ENCODE measurements around the gene CLDN6. TPM values are rescaled to one million over a fixed set of nuclear protein-coding genes. Genes with fewer than 3 reads are reported as not detected.

Gene CLDN6
- total RNA-seq, 1 experiment from 2014 or later, result 0.21 TPM

GRCh38 chr16:3030222-3031212 is 12.5 kb upstream of the CLDN6 start:
- ChIA-PET CTCF (interaction anchor here (1.5 to 2.3 kb wide), 3 partner anchors 11 to 15 kb away, joined by 4 to 15 read pairs (median 5); partner anchors contain the start of gene TNFRSF12A), POLR2A (ENCODE audit: low non-redundant PET) (no interaction called here)
- peaks cover 12% of the 10 kb centered on the region for H3K4me1 ChIP-seq (ENCODE audit: insufficient read depth, low read length, poor library complexity, severe bottlenecking)
- no peak overlapping the region for H3K27ac ChIP-seq (ENCODE audit: low read depth, low read length, poor library complexity, severe bottlenecking)
- H3K27me3 ChIP-seq (replicated peaks; ENCODE audit: insufficient read depth, low read depth, low read length, poor library complexity), result peaks cover 53% of the 10 kb centered on the region
- no peak for DNase-seq (ENCODE audit: low spot score)
- intact Hi-C loops (cut with micrococcal nuclease; ENCODE audit: unreplicated experiment), result no loop called here
- no peak overlapping the region for H3K4me3 ChIP-seq (ENCODE audit: low read depth, low read length, poor library complexity, severe bottlenecking)
- BruUV-seq (replicated peaks), result no TSS peak
- H3K9me3 ChIP-seq (ENCODE audit: low read depth, low read length, poor library complexity, severe bottlenecking), result no peaks in the 10 kb centered on the region
- no peak for TF ChIP-seq EZH2 (IDR thresholded peaks at IDR 0.05; ENCODE audit: borderline replicate concordance, low read depth, low read length, poor library complexity, severe bottlenecking)
- TF ChIP-seq, protein P1, sequence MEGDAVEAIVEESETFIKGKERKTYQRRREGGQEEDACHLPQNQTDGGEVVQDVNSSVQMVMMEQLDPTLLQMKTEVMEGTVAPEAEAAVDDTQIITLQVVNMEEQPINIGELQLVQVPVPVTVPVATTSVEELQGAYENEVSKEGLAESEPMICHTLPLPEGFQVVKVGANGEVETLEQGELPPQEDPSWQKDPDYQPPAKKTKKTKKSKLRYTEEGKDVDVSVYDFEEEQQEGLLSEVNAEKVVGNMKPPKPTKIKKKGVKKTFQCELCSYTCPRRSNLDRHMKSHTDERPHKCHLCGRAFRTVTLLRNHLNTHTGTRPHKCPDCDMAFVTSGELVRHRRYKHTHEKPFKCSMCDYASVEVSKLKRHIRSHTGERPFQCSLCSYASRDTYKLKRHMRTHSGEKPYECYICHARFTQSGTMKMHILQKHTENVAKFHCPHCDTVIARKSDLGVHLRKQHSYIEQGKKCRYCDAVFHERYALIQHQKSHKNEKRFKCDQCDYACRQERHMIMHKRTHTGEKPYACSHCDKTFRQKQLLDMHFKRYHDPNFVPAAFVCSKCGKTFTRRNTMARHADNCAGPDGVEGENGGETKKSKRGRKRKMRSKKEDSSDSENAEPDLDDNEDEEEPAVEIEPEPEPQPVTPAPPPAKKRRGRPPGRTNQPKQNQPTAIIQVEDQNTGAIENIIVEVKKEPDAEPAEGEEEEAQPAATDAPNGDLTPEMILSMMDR (conservative IDR thresholded peaks at IDR 0.05; ENCODE audit: low read depth, low read length), result no peak
- peaks cover 3% of the 10 kb centered on the region for H3K36me3 ChIP-seq (ENCODE audit: insufficient read depth, low read length, poor library complexity, severe bottlenecking)

GRCh38 chr16:3029491-3030221 is 11.7 kb upstream of the CLDN6 start:
- no peak for TF ChIP-seq EZH2 (IDR thresholded peaks at IDR 0.05; ENCODE audit: borderline replicate concordance, low read depth, low read length, poor library complexity, severe bottlenecking)
- TF ChIP-seq, protein P1 (conservative IDR thresholded peaks at IDR 0.05; ENCODE audit: low read depth, low read length), result no peak
- no peak overlapping the region for H3K27ac ChIP-seq (ENCODE audit: low read depth, low read length, poor library complexity, severe bottlenecking)
- H3K27me3 ChIP-seq (replicated peaks; ENCODE audit: insufficient read depth, low read depth, low read length, poor library complexity), result peaks cover 46% of the 10 kb centered on the region
- CTCF ChIA-PET, result interaction anchor here (1.3 kb wide), 1 partner anchor 10 kb away, joined by 6 read pairs; the partner anchor contains the start of gene TNFRSF12A
- H3K36me3 ChIP-seq (ENCODE audit: insufficient read depth, low read length, poor library complexity, severe bottlenecking), result peaks cover 3% of the 10 kb centered on the region
- DNase-seq (ENCODE audit: low spot score), result peak; percentile 49
- POLR2A ChIA-PET (ENCODE audit: low non-redundant PET), result no interaction called here
- H3K9me3 ChIP-seq (ENCODE audit: low read depth, low read length, poor library complexity, severe bottlenecking), result no peaks in the 10 kb centered on the region
- H3K4me1 ChIP-seq (ENCODE audit: insufficient read depth, low read length, poor library complexity, severe bottlenecking), result peaks cover 12% of the 10 kb centered on the region
- H3K4me3 ChIP-seq (ENCODE audit: low read depth, low read length, poor library complexity, severe bottlenecking), result peak overlapping the region; percentile 27
- intact Hi-C loops (cut with micrococcal nuclease; ENCODE audit: unreplicated experiment), result no loop called here
- no TSS peak for BruUV-seq (replicated peaks)

GRCh38 chr16:3028716-3029319 is 10.8 kb upstream of the CLDN6 start:
- ChIA-PET CTCF (interaction anchor here (0.6 to 1.5 kb wide), 7 partner anchors 9 to 344 kb away, joined by 3 to 15 read pairs (median 6); partner anchors contain the start of gene TNFRSF12A), POLR2A (ENCODE audit: low non-redundant PET) (no interaction called here)
- BruUV-seq (replicated peaks), result no TSS peak
- peaks cover 38% of the 10 kb centered on the region for H3K27me3 ChIP-seq (replicated peaks; ENCODE audit: insufficient read depth, low read depth, low read length, poor library complexity)
- peaks cover 3% of the 10 kb centered on the region for H3K36me3 ChIP-seq (ENCODE audit: insufficient read depth, low read length, poor library complexity, severe bottlenecking)
- no peaks in the 10 kb centered on the region for H3K9me3 ChIP-seq (ENCODE audit: low read depth, low read length, poor library complexity, severe bottlenecking)
- H3K4me1 ChIP-seq (ENCODE audit: insufficient read depth, low read length, poor library complexity, severe bottlenecking), result peaks cover 12% of the 10 kb centered on the region
- DNase-seq (ENCODE audit: low spot score), result no peak
- no peak overlapping the region for H3K4me3 ChIP-seq (ENCODE audit: low read depth, low read length, poor library complexity, severe bottlenecking)
- H3K27ac ChIP-seq (ENCODE audit: low read depth, low read length, poor library complexity, severe bottlenecking), result no peak overlapping the region
- intact Hi-C loops (cut with micrococcal nuclease; ENCODE audit: unreplicated experiment), result loop anchor here (1.0 kb wide), 1 partner anchor 25 kb away; no protein-coding TSS in a partner anchor
- no peak for TF ChIP-seq EZH2 (IDR thresholded peaks at IDR 0.05; ENCODE audit: borderline replicate concordance, low read depth, low read length, poor library complexity, severe bottlenecking)
- TF ChIP-seq, protein P1 (conservative IDR thresholded peaks at IDR 0.05; ENCODE audit: low read depth, low read length), result no peak
